Progenitor cell of endocrine pancreas (in vitro differentiated cells): Measurements from ENCODE around the gene TMEM231. TPM values are rescaled to one million over a fixed set of nuclear protein-coding genes. Genes with fewer than 3 reads are reported as not detected.
A peak's percentile ranks its signal among the peaks of the same experiment; 100 is the strongest.
"Not testable (repeated sequence)": the region's sequence is repeated elsewhere in the genome, so short reads cannot be mapped to it uniquely, and the experiment has no call there.

ENCODE experiments used
- DNase-seq: peaks from one replicate; pipeline ENCODE4 v3.0.0; 2021; ENCODE audit warnings: low spot score; ENCODE audit not compliant: unreplicated experiment
- H3K27ac Mint-ChIP-seq: 2 replicates; pipeline ENCODE4 v1.8.0; 2021; ENCODE audit warnings: mild to moderate bottlenecking, moderate library complexity, mixed read lengths
- H3K27me3 Mint-ChIP-seq: 2 replicates; pipeline ENCODE4 v1.8.0; 2021; ENCODE audit warnings: mixed read lengths
- H3K36me3 Mint-ChIP-seq: 2 replicates; pipeline ENCODE4 v1.8.0; 2022; ENCODE audit warnings: mixed read lengths; ENCODE audit not compliant: insufficient read depth
- H3K4me1 Mint-ChIP-seq: 2 replicates; pipeline ENCODE4 v1.8.0; 2021; ENCODE audit warnings: low read depth, mixed read lengths
- H3K4me3 Mint-ChIP-seq: 2 replicates; pipeline ENCODE4 v1.8.0; 2021; ENCODE audit warnings: low read depth, mild to moderate bottlenecking, moderate library complexity, mixed read lengths
- H3K9me3 Mint-ChIP-seq: 2 replicates; pipeline ENCODE4 v1.8.0; 2021; ENCODE audit warnings: low read depth, mixed read lengths
- total RNA-seq: library from RNA; stranded (reverse); gene quantifications from 2 replicates; pipeline ENCODE4 v1.2.1, GENCODE V29; 2021
- TF ChIP-seq, protein P1 (sequence below): fragments of 200-600 bp; sonication (generic); IDR thresholded peaks from one replicate; pipeline ENCODE4 v1.5.0; 2021; ENCODE audit warnings: antibody characterized with exemption, mild to moderate bottlenecking; ENCODE audit not compliant: unreplicated experiment

The TMEM231 gene
- total RNA-seq, 1 donor from 2014 or later: 10.8 TPM

DNA sequence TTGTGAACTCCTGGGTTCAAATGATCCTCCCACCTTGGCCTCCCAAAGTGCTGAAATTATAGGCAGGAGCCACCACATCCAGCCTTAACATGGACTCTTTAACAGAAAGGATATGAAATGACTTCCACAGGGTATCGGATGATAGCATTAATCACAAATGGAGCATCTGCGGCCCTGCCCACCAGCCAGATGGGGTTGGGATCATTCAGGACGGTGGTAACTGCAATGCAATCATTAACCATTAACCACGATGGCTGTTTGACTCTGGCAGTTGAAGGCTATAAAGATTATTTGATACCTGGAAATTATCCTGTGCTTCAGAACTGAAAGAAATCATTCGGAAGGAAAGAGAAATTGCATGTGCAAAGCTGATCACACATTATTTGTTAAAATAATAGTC lies 14.8 kb downstream of the TMEM231 start:
- H3K4me1 Mint-ChIP-seq: peaks cover 20% of the 10 kb centered on the region
- no peak for DNase-seq
- no peaks in the 10 kb centered on the region for H3K27me3 Mint-ChIP-seq
- peaks cover 6% of the 10 kb centered on the region for H3K36me3 Mint-ChIP-seq
- TF ChIP-seq, protein P1, sequence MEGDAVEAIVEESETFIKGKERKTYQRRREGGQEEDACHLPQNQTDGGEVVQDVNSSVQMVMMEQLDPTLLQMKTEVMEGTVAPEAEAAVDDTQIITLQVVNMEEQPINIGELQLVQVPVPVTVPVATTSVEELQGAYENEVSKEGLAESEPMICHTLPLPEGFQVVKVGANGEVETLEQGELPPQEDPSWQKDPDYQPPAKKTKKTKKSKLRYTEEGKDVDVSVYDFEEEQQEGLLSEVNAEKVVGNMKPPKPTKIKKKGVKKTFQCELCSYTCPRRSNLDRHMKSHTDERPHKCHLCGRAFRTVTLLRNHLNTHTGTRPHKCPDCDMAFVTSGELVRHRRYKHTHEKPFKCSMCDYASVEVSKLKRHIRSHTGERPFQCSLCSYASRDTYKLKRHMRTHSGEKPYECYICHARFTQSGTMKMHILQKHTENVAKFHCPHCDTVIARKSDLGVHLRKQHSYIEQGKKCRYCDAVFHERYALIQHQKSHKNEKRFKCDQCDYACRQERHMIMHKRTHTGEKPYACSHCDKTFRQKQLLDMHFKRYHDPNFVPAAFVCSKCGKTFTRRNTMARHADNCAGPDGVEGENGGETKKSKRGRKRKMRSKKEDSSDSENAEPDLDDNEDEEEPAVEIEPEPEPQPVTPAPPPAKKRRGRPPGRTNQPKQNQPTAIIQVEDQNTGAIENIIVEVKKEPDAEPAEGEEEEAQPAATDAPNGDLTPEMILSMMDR: no peak
- no peaks in the 10 kb centered on the region for H3K9me3 Mint-ChIP-seq
- peak overlapping the region; percentile 84 for H3K27ac Mint-ChIP-seq
- no peak overlapping the region for H3K4me3 Mint-ChIP-seq

DNA sequence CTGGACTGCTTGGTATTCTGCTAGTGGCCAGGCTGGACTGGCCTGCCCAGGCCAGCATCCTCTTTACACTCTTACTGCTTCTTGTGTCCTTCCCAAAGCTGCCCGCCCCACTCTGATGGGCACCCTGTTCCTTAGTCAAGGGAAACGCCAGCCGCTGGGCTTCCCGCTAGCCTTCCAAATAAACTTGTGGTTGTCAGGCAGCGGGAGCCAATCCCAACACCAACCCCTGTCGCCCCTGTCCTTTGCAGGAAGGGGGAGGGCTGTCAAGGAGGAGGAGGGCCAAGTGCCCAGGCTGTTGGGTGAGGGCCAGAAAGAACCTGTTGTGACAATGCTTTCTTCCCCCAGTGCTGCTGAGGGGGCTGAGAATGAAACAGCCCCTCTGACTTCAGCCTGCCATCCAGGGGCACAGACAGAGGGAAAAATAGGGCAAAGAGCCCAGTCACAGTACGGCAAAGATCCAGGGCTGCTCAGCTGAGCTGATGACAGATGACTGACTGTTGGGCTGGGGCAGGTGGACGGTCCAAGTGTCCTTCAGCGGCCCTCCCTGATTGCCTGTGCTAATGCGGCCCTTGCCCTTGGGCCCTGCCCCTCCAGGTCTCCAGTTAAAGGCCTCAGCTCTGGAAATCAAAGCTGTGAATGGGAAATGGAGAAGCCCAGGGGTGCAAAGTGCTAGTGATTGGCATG lies 17.0 kb downstream of the TMEM231 start:
- not testable (repeated sequence) for H3K27me3 Mint-ChIP-seq, H3K4me3 Mint-ChIP-seq, DNase-seq, H3K9me3 Mint-ChIP-seq, H3K27ac Mint-ChIP-seq, H3K36me3 Mint-ChIP-seq
- peaks cover 16% of the 10 kb centered on the region for H3K4me1 Mint-ChIP-seq

DNA sequence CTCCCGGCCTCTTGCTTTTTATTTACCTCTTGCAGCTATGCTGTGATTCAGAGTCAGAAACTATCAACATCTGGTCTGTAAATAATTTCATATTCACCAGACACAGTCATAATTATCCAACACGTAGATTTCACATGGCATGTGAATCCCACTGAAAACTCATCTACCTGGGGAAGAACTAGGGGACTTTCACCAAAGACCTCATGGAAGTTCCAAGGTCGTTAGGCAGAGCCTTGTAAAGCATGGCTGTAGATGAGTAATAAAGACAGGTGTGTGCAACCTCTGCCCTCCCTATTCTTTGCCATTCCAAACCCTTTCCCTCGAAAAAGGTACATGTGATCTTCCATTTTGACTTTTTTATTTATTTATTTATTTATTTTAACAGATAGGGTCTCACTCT lies 18.3 kb downstream of the TMEM231 start:
- TF ChIP-seq, protein P1: no peak
- Mint-ChIP-seq H3K4me1 (peaks cover 14% of the 10 kb centered on the region), H3K9me3 (no peaks in the 10 kb centered on the region), H3K27ac (no peak overlapping the region), H3K27me3 (no peaks in the 10 kb centered on the region), H3K4me3 (no peak overlapping the region), H3K36me3 (no peaks in the 10 kb centered on the region)
- DNase-seq: no peak

DNA sequence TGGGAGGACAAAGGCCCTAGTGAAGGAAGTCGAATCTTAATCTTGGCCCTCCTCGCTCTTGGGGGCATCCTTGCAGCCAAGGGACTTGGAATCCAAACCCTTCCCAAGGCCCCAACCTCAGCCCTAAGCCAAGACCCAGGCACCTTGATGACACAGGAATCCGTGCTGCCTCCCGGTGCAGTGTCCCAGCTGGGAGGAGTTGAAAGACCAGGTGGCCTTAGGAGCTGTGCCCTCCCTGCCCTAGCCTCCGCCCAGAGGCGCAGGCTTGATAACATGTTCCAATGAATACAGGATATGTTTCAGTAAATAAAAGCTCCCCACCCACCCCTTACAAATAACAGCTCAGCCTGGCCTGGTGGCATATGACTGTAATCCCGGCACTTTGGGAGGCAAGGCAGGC lies 20.2 kb downstream of the TMEM231 start, which contains the start of gene CHST5:
CHST5 (minus strand) TSS at position 208 of the 400 bp plus-strand sequence. CDS start 5,724 bp downstream, outside the sequence.
- Mint-ChIP-seq H3K4me3 (no peak within 1 kb of the TSS), H3K36me3 (no peaks in the 10 kb centered on the region), H3K27ac (no peak within 1 kb of the TSS), H3K9me3 (no peaks in the 10 kb centered on the region), H3K27me3 (peaks cover 2% of the 10 kb centered on the region), H3K4me1 (peaks cover 9% of the 10 kb centered on the region)
- TF ChIP-seq, protein P1: no peak
- DNase-seq: no peak

DNA sequence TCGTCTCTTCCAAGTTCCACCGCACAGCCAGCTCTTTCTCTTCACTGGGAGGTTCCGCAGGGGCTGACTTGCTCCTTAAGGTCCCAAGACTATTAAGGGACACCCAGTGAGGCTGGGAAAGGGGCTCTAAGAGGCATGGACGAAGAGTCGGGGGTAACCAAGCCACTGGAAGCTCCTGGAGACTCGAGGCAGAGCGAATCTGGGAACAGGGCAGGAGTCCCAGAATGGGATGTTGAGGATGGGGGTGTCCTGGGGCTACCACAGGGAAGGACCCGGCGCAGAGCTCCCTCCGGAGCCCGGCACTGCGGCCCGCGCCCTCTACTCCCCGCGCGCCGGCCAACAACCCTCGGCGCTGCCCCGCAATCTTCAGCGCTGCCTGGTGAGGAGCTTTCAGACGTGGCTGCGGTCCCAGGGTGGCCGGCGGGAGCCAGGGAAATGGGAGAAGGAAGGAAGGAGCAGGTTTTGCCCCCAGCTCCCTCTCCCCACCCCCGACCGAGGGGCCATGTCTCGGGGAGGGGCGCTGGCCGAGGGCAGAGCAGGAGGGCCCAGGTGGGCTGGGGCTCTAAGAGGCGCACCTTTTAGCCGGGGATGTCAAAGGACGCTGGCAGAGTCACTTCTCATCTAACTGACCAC lies 20.7 kb downstream of the TMEM231 start:
- H3K4me1 Mint-ChIP-seq: peaks cover 4% of the 10 kb centered on the region

More for the DNA sequence above, 20.7 kb downstream of the TMEM231 start:
- H3K9me3 Mint-ChIP-seq: no peaks in the 10 kb centered on the region
- peaks cover 2% of the 10 kb centered on the region for H3K27me3 Mint-ChIP-seq
- DNase-seq: no peak
- H3K36me3 Mint-ChIP-seq: no peaks in the 10 kb centered on the region
- TF ChIP-seq, protein P1: no peak
- no peak overlapping the region for H3K4me3 Mint-ChIP-seq
- no peak overlapping the region for H3K27ac Mint-ChIP-seq
